H1 (cell line): Measurements from ENCODE around the gene HES7. TPM values are rescaled to one million over a fixed set of nuclear protein-coding genes. Genes with fewer than 3 reads are reported as not detected.

Experiments
- BCL11A ChIP-seq, 2 experiments: IDR thresholded peaks; one replicate each; pipeline ENCODE4 v1.6.1; 2011; ENCODE audit warnings: low read depth in 2 of 2, low read length in 2 of 2, mild to moderate bottlenecking in 2 of 2
- EZH2 ChIP-seq: fragments of 200-600 bp; sonication (generic); IDR thresholded peaks from 2 replicates; pipeline ENCODE4 v1.7.1; 2012; ENCODE audit warnings: low read depth, mild to moderate bottlenecking, moderate library complexity, low read length, inconsistent platforms; ENCODE audit not compliant: severe bottlenecking
- POLR2A ChIP-seq, 2 experiments: IDR thresholded peaks; 1 replicate in 1 of 2; 2 replicates in 1 of 2; pipeline ENCODE4 v1.6.1; 2011; ENCODE audit warnings: low read depth in 2 of 2, low read length in 2 of 2, mild to moderate bottlenecking in 2 of 2; ENCODE audit errors: control extremely low read depth in 1 of 2
- SIN3A ChIP-seq, 2 experiments: IDR thresholded peaks in 1 of 2; conservative IDR thresholded peaks in 1 of 2; 2 replicates each; pipeline ENCODE4 v1.6.1; 2011 to 2012; ENCODE audit warnings: low read length in 2 of 2, improper control_type of control experiment in 1 of 2, low read depth in 1 of 2, mild to moderate bottlenecking in 1 of 2
- SP1 ChIP-seq: IDR thresholded peaks from 2 replicates; pipeline ENCODE4 v1.6.1; 2011; ENCODE audit warnings: low read depth, low read length
- SUZ12 ChIP-seq: fragments of 200-600 bp; sonication (generic); IDR thresholded peaks from 2 replicates; pipeline ENCODE4 v1.6.1; 2012; ENCODE audit warnings: mild to moderate bottlenecking, inconsistent platforms, low read length, moderate library complexity, mixed read lengths
- TCF12 ChIP-seq: IDR thresholded peaks from 2 replicates; pipeline ENCODE4 v1.6.1; 2011; ENCODE audit warnings: low read depth, mild to moderate bottlenecking, low read length
- polyA plus RNA-seq, 7 experiments: library from polyadenylated mRNA; depleted of rRNA in 3 of 7; stranded (reverse) in 5 of 7; unstranded in 2 of 7; fragments of >200 nt in 5 of 7; fragments of 200-250 nt in 2 of 7; gene quantifications; 1 replicate in 5 of 7; 2 replicates in 1 of 7; 4 replicates in 1 of 7; pipeline versions ENCODE4 v1.2.1 to v1.2.3, GENCODE V29; 2011 to 2013; ENCODE audit warnings: missing spikeins in 2 of 7, mixed read lengths in 2 of 7
- total RNA-seq: library from RNA; stranded (reverse); fragmentation: NEBNext Ultra II Directional; extraction: Animal tissue kit (Norgen Biotek cat#: 25700); gene quantifications from 2 replicates; pipeline ENCODE4 v1.2.1, GENCODE V29; 2021
- TF ChIP-seq, protein P1 (sequence below): fragments of 300-600 bp; sonication (generic); IDR thresholded peaks from 2 replicates; pipeline ENCODE4 v1.7.1; 2012; ENCODE audit warnings: low read length, moderate library complexity, mild to moderate bottlenecking, inconsistent platforms; ENCODE audit not compliant: insufficient replicate concordance
- TF ChIP-seq, protein P2 (sequence below): IDR thresholded peaks from 2 replicates; pipeline ENCODE4 v1.6.1; 2012; ENCODE audit warnings: inconsistent platforms

HES7 gene
- total and polyA plus RNA-seq, 2 of the 8 experiments (the other 6 are each of a cell fraction or from before 2014, with no cell fraction given) = 0.20 to 0.32 TPM

DNA sequence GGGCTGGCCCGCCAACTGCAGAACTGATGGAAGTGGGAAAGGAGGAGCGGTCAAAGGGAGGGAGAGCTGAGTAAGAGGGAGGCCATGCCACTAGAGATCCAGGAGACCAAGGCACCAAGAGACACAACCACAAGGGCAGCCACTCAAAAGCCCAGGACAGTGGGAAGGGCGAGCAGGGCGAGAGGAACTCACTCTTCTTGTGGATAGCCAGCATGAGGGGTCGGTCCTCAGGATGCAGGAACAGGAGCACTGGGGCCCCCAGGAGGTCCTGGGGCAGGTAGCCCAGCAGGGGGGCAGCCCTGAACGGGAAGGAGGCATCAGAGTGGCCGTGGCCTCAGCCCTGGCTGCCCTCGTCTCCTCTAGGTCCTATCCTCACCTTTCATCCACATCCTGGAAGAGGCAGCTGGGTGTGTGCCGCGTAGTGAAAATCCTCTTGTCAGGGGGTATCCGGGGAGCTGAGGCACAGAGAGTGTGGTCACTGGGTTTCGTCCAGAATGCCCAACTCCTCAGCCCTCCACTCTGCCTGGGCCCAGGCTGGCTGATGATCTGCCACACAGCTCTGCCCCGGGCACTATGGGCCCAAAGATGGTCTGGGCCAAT lies 24.0 kb upstream of the HES7 start (continued):
- TF ChIP-seq, protein P1, sequence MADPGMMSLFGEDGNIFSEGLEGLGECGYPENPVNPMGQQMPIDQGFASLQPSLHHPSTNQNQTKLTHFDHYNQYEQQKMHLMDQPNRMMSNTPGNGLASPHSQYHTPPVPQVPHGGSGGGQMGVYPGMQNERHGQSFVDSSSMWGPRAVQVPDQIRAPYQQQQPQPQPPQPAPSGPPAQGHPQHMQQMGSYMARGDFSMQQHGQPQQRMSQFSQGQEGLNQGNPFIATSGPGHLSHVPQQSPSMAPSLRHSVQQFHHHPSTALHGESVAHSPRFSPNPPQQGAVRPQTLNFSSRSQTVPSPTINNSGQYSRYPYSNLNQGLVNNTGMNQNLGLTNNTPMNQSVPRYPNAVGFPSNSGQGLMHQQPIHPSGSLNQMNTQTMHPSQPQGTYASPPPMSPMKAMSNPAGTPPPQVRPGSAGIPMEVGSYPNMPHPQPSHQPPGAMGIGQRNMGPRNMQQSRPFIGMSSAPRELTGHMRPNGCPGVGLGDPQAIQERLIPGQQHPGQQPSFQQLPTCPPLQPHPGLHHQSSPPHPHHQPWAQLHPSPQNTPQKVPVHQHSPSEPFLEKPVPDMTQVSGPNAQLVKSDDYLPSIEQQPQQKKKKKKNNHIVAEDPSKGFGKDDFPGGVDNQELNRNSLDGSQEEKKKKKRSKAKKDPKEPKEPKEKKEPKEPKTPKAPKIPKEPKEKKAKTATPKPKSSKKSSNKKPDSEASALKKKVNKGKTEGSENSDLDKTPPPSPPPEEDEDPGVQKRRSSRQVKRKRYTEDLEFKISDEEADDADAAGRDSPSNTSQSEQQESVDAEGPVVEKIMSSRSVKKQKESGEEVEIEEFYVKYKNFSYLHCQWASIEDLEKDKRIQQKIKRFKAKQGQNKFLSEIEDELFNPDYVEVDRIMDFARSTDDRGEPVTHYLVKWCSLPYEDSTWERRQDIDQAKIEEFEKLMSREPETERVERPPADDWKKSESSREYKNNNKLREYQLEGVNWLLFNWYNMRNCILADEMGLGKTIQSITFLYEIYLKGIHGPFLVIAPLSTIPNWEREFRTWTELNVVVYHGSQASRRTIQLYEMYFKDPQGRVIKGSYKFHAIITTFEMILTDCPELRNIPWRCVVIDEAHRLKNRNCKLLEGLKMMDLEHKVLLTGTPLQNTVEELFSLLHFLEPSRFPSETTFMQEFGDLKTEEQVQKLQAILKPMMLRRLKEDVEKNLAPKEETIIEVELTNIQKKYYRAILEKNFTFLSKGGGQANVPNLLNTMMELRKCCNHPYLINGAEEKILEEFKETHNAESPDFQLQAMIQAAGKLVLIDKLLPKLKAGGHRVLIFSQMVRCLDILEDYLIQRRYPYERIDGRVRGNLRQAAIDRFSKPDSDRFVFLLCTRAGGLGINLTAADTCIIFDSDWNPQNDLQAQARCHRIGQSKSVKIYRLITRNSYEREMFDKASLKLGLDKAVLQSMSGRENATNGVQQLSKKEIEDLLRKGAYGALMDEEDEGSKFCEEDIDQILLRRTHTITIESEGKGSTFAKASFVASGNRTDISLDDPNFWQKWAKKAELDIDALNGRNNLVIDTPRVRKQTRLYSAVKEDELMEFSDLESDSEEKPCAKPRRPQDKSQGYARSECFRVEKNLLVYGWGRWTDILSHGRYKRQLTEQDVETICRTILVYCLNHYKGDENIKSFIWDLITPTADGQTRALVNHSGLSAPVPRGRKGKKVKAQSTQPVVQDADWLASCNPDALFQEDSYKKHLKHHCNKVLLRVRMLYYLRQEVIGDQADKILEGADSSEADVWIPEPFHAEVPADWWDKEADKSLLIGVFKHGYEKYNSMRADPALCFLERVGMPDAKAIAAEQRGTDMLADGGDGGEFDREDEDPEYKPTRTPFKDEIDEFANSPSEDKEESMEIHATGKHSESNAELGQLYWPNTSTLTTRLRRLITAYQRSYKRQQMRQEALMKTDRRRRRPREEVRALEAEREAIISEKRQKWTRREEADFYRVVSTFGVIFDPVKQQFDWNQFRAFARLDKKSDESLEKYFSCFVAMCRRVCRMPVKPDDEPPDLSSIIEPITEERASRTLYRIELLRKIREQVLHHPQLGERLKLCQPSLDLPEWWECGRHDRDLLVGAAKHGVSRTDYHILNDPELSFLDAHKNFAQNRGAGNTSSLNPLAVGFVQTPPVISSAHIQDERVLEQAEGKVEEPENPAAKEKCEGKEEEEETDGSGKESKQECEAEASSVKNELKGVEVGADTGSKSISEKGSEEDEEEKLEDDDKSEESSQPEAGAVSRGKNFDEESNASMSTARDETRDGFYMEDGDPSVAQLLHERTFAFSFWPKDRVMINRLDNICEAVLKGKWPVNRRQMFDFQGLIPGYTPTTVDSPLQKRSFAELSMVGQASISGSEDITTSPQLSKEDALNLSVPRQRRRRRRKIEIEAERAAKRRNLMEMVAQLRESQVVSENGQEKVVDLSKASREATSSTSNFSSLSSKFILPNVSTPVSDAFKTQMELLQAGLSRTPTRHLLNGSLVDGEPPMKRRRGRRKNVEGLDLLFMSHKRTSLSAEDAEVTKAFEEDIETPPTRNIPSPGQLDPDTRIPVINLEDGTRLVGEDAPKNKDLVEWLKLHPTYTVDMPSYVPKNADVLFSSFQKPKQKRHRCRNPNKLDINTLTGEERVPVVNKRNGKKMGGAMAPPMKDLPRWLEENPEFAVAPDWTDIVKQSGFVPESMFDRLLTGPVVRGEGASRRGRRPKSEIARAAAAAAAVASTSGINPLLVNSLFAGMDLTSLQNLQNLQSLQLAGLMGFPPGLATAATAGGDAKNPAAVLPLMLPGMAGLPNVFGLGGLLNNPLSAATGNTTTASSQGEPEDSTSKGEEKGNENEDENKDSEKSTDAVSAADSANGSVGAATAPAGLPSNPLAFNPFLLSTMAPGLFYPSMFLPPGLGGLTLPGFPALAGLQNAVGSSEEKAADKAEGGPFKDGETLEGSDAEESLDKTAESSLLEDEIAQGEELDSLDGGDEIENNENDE = no peak
- TF ChIP-seq SUZ12 (no peak), BCL11A (IDR thresholded peaks at IDR 0.05; ENCODE audit: low read depth in 2 of 2, low read length in 2 of 2) (no peak), TCF12 (no peak), SP1 (no peak), SIN3A (conservative IDR thresholded peaks at IDR 0.05 in 1 of 2, IDR thresholded peaks at IDR 0.05 in 1 of 2; ENCODE audit: low read depth in 1 of 2, low read length in 2 of 2) (no peak), EZH2 (no peak), POLR2A (IDR thresholded peaks at IDR 0.05; ENCODE audit: control extremely low read depth in 1 of 2, low read depth in 2 of 2, low read length in 2 of 2) (no peak)
- TF ChIP-seq, protein P2, sequence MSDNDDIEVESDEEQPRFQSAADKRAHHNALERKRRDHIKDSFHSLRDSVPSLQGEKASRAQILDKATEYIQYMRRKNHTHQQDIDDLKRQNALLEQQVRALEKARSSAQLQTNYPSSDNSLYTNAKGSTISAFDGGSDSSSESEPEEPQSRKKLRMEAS = no peak
